WERI-Rb-1 (cell line): ENCODE data around the gene YARS2.

ENCODE experiments used
- DNase-seq: peaks from one replicate; pipeline ENCODE4 v3.0.0-alpha.2; 2020
- H3K27ac ChIP-seq: fragments of 250-450 bp; sonication (Bioruptor Pico); 2 replicates; pipeline ENCODE4 v1.5.1; 2020; ENCODE audit warnings: mild to moderate bottlenecking, moderate library complexity
- H3K27me3 ChIP-seq: fragments of 250-450 bp; sonication (Bioruptor Pico); 2 replicates; pipeline ENCODE4 v1.5.1; 2021; ENCODE audit warnings: mild to moderate bottlenecking, low read depth, moderate library complexity; ENCODE audit not compliant: insufficient read depth, severe bottlenecking
- H3K36me3 ChIP-seq: fragments of 250-450 bp; sonication (Bioruptor Pico); 2 replicates; pipeline ENCODE4 v1.5.1; 2020; ENCODE audit warnings: mild to moderate bottlenecking, moderate library complexity
- H3K4me3 ChIP-seq: 2 replicates; pipeline ENCODE4 v1.5.1; 2011; ENCODE audit warnings: low read depth, mild to moderate bottlenecking, control low read depth, low read length
- H3K9me3 ChIP-seq: fragments of 250-450 bp; sonication (Bioruptor Pico); 2 replicates; pipeline ENCODE4 v1.5.1; 2021; ENCODE audit warnings: mild to moderate bottlenecking, moderate library complexity; ENCODE audit not compliant: severe bottlenecking
- CTCF ChIP-seq: IDR thresholded peaks from 2 replicates; pipeline ENCODE4 v1.5.1; 2011; ENCODE audit warnings: low read depth, mild to moderate bottlenecking, control low read depth, inconsistent platforms, low read length

The YARS2 gene

GRCh38 chr12:32697445-32697844 is 58.3 kb downstream of the YARS2 start:
- H3K9me3 ChIP-seq = no peaks in the 10 kb centered on the region
- no peak overlapping the region for H3K4me3 ChIP-seq
- no peak overlapping the region for H3K27ac ChIP-seq
- no peak for DNase-seq
- H3K36me3 ChIP-seq = peaks cover 2% of the 10 kb centered on the region; the same call in 1 of the 2 replicates
- no peaks in the 10 kb centered on the region for H3K27me3 ChIP-seq
- TF ChIP-seq CTCF = no peak
